ENCODE data around the gene PRDM4.
A peak's percentile ranks its signal among the peaks of the same experiment; 100 is the strongest.

The PRDM4 gene

DNA sequence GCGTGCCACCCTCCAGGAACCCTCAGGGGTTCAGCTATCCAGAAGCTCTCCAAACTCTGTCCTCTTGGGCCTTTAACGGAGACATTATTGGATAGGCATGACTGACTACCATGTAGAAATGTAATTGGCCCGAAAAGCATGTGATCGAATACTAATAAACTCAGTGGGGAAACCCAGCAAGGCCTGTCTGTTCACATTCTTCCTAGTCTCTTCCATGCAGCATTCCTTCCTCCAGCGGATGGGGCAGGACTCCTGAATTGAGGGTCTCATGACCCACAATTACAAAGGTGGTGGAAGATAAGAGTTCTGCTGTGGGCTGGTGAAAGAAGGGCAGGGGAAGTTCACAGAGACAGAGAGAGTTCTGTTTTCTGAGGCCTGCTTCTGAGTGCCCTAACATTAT, 6.5 kb upstream of the PRDM4 start:
- no peaks in the 10 kb centered on the region for H3K27me3 ChIP-seq (ENCODE audit: control insufficient read depth in 2 of 2, insufficient read depth in 2 of 2, low read length in 2 of 2)
- no peak overlapping the region for H3K9ac ChIP-seq (ENCODE audit: low read depth in 1 of 2, low read length in 2 of 2)
- no peaks in the 10 kb centered on the region for H3K36me3 ChIP-seq (ENCODE audit: control insufficient read depth in 2 of 2, insufficient read depth in 2 of 2, low read length in 2 of 2)
- no peak overlapping the region for H3K27ac ChIP-seq (ENCODE audit: low read depth in 2 of 2, low read length in 2 of 2)
- H3K4me1 ChIP-seq (ENCODE audit: control insufficient read depth in 2 of 2, insufficient read depth in 2 of 2, low read length in 2 of 2): no peaks in the 10 kb centered on the region
- no peak overlapping the region for H3K4me3 ChIP-seq (ENCODE audit: low read length in 2 of 2)
- no peaks in the 10 kb centered on the region for H3K9me3 ChIP-seq (ENCODE audit: control insufficient read depth in 2 of 2, low read length in 2 of 2)

DNA sequence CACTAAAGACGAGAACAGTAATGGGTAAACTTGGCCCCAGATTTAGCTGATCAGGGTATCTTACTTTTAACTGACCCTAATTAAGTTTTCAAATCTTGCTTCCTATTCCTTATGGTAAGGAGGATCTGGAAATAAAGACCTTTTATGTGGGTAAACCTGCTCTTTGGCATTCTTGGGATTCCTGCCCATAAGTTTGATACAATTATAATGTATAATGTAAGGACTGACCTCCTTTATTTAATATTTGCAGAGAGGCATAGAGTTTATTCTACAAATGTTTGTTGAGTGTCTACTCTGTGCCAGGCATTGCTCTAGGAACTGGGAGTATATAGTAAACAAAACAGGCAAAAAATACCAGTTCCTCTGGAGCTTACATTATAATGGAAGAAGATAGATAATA, 4.4 kb upstream of the PRDM4 start:
- Histone ChIP-seq H3K27ac (ENCODE audit: low read depth in 2 of 2, low read length in 2 of 2) (no peak overlapping the region), H3K36me3 (ENCODE audit: control insufficient read depth in 2 of 2, insufficient read depth in 2 of 2, low read length in 2 of 2) (no peaks in the 10 kb centered on the region), H3K4me1 (ENCODE audit: control insufficient read depth in 2 of 2, insufficient read depth in 2 of 2, low read length in 2 of 2) (peaks cover 4 to 7% of the 10 kb centered on the region in 2 donors), H3K9ac (ENCODE audit: low read depth in 1 of 2, low read length in 2 of 2) (no peak overlapping the region), H3K4me3 (ENCODE audit: low read length in 2 of 2) (no peak overlapping the region), H3K9me3 (ENCODE audit: control insufficient read depth in 2 of 2, low read length in 2 of 2) (no peaks in the 10 kb centered on the region), H3K27me3 (ENCODE audit: control insufficient read depth in 2 of 2, insufficient read depth in 2 of 2, low read length in 2 of 2) (no peaks in the 10 kb centered on the region)

DNA sequence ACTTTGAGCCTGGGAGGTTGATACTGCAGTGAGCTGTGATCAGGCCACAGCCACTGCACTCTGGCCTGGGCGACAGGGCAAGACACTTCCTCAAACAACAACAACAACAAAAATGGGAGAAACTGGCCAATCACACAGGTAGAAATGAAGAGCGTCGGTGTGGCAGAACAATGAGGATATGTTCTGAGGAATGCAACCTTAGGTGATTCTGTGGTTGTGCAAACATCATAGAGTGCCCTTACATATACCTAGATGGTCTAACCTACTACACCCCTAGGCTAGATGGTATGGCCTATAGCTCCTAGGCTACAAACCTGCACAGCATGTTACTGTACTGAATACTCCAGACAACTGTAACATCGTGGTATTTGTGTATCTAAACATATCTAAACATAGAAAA, 3.7 kb upstream of the PRDM4 start:
- peaks cover 9 to 14% of the 10 kb centered on the region in 2 donors for H3K4me1 ChIP-seq (ENCODE audit: control insufficient read depth in 2 of 2, insufficient read depth in 2 of 2, low read length in 2 of 2)
- no peaks in the 10 kb centered on the region for H3K36me3 ChIP-seq (ENCODE audit: control insufficient read depth in 2 of 2, insufficient read depth in 2 of 2, low read length in 2 of 2)
- no peak overlapping the region for H3K4me3 ChIP-seq (ENCODE audit: low read length in 2 of 2)
- no peaks in the 10 kb centered on the region for H3K9me3 ChIP-seq (ENCODE audit: control insufficient read depth in 2 of 2, low read length in 2 of 2)
- no peak overlapping the region for H3K9ac ChIP-seq (ENCODE audit: low read depth in 1 of 2, low read length in 2 of 2)
- no peaks in the 10 kb centered on the region for H3K27me3 ChIP-seq (ENCODE audit: control insufficient read depth in 2 of 2, insufficient read depth in 2 of 2, low read length in 2 of 2)
- H3K27ac ChIP-seq (ENCODE audit: low read depth in 2 of 2, low read length in 2 of 2): no peak overlapping the region

DNA sequence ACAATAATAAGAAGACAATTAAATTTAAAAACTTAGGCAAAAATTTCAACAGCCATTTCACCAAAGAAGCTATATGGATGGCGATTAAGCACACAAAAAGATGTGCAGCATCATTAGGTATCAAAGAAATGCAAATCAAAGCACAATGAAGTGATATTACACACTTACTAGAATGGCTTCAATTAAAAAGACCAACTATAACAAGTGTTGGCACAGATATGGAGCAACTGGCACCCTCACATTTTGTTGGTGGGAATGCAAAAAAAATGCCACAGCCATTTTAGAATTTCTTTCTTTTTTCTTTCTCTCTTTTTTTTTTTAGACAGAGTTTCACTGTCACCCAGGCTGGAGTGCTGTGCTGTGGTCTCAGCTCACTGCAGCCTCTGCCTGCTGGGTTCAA, 1.9 kb upstream of the PRDM4 start:
- peaks cover 0 to 4% of the 10 kb centered on the region in 2 donors for H3K36me3 ChIP-seq (ENCODE audit: control insufficient read depth in 2 of 2, insufficient read depth in 2 of 2, low read length in 2 of 2)
- no peaks in the 10 kb centered on the region for H3K9me3 ChIP-seq (ENCODE audit: control insufficient read depth in 2 of 2, low read length in 2 of 2)
- no peak overlapping the region for H3K27ac ChIP-seq (ENCODE audit: low read depth in 2 of 2, low read length in 2 of 2)
- H3K9ac ChIP-seq (ENCODE audit: low read depth in 1 of 2, low read length in 2 of 2): no peak overlapping the region
- no peaks in the 10 kb centered on the region for H3K27me3 ChIP-seq (ENCODE audit: control insufficient read depth in 2 of 2, insufficient read depth in 2 of 2, low read length in 2 of 2)
- peaks cover 19 to 25% of the 10 kb centered on the region in 2 donors for H3K4me1 ChIP-seq (ENCODE audit: control insufficient read depth in 2 of 2, insufficient read depth in 2 of 2, low read length in 2 of 2)
- no peak overlapping the region for H3K4me3 ChIP-seq (ENCODE audit: low read length in 2 of 2)

DNA sequence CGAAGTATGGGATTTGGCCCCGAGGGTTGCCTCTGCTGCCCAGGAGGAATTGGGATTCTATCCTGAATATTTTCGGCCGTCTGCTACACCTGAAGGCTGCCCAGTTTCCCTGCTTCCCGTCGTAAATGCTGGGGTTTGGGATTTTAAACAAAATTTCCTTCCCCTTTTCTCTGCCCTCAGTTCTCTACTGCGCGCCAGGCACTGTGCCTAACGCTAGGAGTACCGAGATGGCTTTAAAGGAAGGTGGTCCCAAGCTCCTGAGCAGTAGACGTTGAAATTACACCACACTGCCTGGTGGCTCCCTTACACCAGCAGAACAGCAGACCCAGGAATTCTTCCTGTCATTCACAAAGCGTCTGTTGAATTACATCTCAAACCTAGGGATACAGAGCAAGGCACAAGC, 566 bp upstream of the PRDM4 start:
- Histone ChIP-seq H3K9me3 (ENCODE audit: control insufficient read depth in 2 of 2, low read length in 2 of 2) (no peaks in the 10 kb centered on the region), H3K4me1 (ENCODE audit: control insufficient read depth in 2 of 2, insufficient read depth in 2 of 2, low read length in 2 of 2) (peaks cover 19 to 25% of the 10 kb centered on the region in 2 donors), H3K27ac (ENCODE audit: low read depth in 2 of 2, low read length in 2 of 2) (peak overlapping the region in 1 of 2 donors; percentile 7), H3K4me3 (ENCODE audit: low read length in 2 of 2) (peak overlapping the region; percentile 76 to 83), H3K27me3 (ENCODE audit: control insufficient read depth in 2 of 2, insufficient read depth in 2 of 2, low read length in 2 of 2) (no peaks in the 10 kb centered on the region), H3K9ac (ENCODE audit: low read depth in 1 of 2, low read length in 2 of 2) (peak overlapping the region; percentile 60 to 78), H3K36me3 (ENCODE audit: control insufficient read depth in 2 of 2, insufficient read depth in 2 of 2, low read length in 2 of 2) (peaks cover 3 to 10% of the 10 kb centered on the region in 2 donors)

DNA sequence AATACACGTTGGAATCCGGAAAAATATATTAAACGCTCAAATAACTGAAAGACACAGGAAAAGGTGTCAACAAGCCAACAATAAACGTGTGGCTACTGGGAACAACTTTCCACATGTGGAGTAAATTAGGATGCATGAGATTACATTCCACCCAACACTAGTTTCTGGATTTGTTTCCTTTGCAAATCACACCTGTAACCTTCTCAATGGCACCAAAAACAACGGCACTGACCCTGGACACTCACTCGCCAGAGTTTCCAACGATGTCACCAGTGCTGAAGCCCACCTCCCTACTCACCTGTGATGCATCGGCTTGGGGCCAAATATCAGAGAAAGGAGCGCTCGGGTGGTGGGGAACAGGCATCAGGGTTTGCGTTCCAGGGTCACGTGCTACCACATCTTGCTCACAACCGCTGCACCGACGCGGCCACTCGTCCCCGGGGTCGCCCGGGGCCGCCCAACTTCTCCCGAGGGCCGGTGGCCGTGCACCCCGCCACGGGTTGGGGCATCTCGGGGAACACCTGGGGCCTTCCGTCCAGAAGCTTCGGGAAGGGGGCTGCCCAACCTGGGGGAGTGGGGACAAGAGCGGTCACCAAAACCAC, 629 bp downstream of the PRDM4 start:
- Histone ChIP-seq H3K4me3 (ENCODE audit: low read length in 2 of 2) (peak overlapping the region; percentile 76 to 83), H3K9me3 (ENCODE audit: control insufficient read depth in 2 of 2, low read length in 2 of 2) (no peaks in the 10 kb centered on the region), H3K9ac (ENCODE audit: low read depth in 1 of 2, low read length in 2 of 2) (peak overlapping the region; percentile 78 to 89), H3K27me3 (ENCODE audit: control insufficient read depth in 2 of 2, insufficient read depth in 2 of 2, low read length in 2 of 2) (no peaks in the 10 kb centered on the region), H3K27ac (ENCODE audit: low read depth in 2 of 2, low read length in 2 of 2) (peak overlapping the region; percentile 81 to 83), H3K4me1 (ENCODE audit: control insufficient read depth in 2 of 2, insufficient read depth in 2 of 2, low read length in 2 of 2) (peaks cover 19 to 25% of the 10 kb centered on the region in 2 donors), H3K36me3 (ENCODE audit: control insufficient read depth in 2 of 2, insufficient read depth in 2 of 2, low read length in 2 of 2) (peaks cover 9 to 16% of the 10 kb centered on the region in 2 donors)

DNA sequence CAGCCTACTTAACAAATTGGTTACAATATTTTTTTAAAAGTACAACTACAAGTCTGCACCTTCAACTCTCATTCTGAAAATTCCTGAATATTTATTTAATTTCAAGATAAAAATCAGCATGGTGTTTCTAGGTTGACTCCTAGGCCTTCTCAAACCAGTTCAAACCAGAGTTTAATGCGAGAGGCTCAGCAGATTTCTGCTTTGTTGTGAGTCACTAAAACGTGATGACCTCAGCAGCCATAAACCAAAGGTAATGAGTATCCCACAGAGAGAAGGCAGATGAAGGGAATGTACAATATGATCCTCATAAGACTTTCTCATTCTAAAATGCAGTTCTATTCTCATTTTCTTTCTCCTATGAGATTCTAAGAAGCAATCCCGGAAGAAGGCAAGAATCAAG, 1.5 kb downstream of the PRDM4 start:
- Histone ChIP-seq H3K36me3 (ENCODE audit: control insufficient read depth in 2 of 2, insufficient read depth in 2 of 2, low read length in 2 of 2) (peaks cover 16 to 24% of the 10 kb centered on the region in 2 donors), H3K27me3 (ENCODE audit: control insufficient read depth in 2 of 2, insufficient read depth in 2 of 2, low read length in 2 of 2) (no peaks in the 10 kb centered on the region), H3K4me3 (ENCODE audit: low read length in 2 of 2) (peak overlapping the region; percentile 76 to 83), H3K27ac (ENCODE audit: low read depth in 2 of 2, low read length in 2 of 2) (peak overlapping the region; percentile 81 to 83), H3K4me1 (ENCODE audit: control insufficient read depth in 2 of 2, insufficient read depth in 2 of 2, low read length in 2 of 2) (peaks cover 19 to 25% of the 10 kb centered on the region in 2 donors), H3K9me3 (ENCODE audit: control insufficient read depth in 2 of 2, low read length in 2 of 2) (no peaks in the 10 kb centered on the region), H3K9ac (ENCODE audit: low read depth in 1 of 2, low read length in 2 of 2) (peak overlapping the region; percentile 78 to 89)

DNA sequence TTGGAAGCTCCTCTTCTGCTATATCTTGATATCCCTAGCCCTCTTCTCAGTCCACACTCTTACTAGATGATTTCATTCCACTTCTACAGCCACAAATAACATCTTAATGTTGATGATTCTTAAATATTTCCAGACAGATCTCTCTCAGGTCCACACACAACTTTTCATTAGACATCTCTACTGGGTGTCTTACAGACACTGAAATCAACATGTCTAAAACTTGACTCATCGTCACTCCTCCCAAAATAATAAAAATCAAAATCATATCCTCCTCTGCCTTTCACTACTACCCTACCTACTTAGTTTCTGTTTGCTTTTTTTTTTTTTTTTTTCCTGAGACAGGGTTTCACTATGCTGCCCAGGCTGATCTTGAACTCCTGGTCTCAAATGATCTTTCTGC, 11.9 kb downstream of the PRDM4 start:
- H3K9ac ChIP-seq (ENCODE audit: low read depth in 1 of 2, low read length in 2 of 2): no peak overlapping the region
- no peaks in the 10 kb centered on the region for H3K27me3 ChIP-seq (ENCODE audit: control insufficient read depth in 2 of 2, insufficient read depth in 2 of 2, low read length in 2 of 2)
- no peaks in the 10 kb centered on the region for H3K9me3 ChIP-seq (ENCODE audit: control insufficient read depth in 2 of 2, low read length in 2 of 2)
- H3K4me3 ChIP-seq (ENCODE audit: low read length in 2 of 2): no peak overlapping the region
- H3K27ac ChIP-seq (ENCODE audit: low read depth in 2 of 2, low read length in 2 of 2): no peak overlapping the region
- no peaks in the 10 kb centered on the region for H3K4me1 ChIP-seq (ENCODE audit: control insufficient read depth in 2 of 2, insufficient read depth in 2 of 2, low read length in 2 of 2)
- peaks cover 51 to 58% of the 10 kb centered on the region in 2 donors for H3K36me3 ChIP-seq (ENCODE audit: control insufficient read depth in 2 of 2, insufficient read depth in 2 of 2, low read length in 2 of 2)

DNA sequence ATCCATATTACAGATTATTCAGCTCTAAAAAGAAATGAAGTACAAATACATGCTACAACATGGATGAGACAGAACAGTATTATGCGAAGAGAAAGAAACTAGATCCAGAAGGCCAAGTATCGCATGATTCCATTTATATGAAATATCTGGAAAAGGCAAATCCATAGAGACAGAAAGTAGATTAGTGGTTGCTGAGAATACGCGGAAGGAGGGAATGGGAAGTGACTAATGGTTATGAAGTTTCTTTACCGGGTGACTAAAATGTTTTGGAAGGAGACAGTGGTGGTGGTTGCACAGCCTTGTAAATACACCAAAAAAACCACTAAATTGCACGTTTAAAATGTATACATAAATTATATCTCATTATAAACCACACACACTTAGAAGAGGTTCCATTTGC, 12.5 kb downstream of the PRDM4 start:
- H3K9me3 ChIP-seq (ENCODE audit: control insufficient read depth in 2 of 2, low read length in 2 of 2): no peaks in the 10 kb centered on the region
- no peak overlapping the region for H3K9ac ChIP-seq (ENCODE audit: low read depth in 1 of 2, low read length in 2 of 2)
- H3K4me1 ChIP-seq (ENCODE audit: control insufficient read depth in 2 of 2, insufficient read depth in 2 of 2, low read length in 2 of 2): no peaks in the 10 kb centered on the region
- no peak overlapping the region for H3K27ac ChIP-seq (ENCODE audit: low read depth in 2 of 2, low read length in 2 of 2)
- H3K27me3 ChIP-seq (ENCODE audit: control insufficient read depth in 2 of 2, insufficient read depth in 2 of 2, low read length in 2 of 2): no peaks in the 10 kb centered on the region
- H3K36me3 ChIP-seq (ENCODE audit: control insufficient read depth in 2 of 2, insufficient read depth in 2 of 2, low read length in 2 of 2): peaks cover 52 to 60% of the 10 kb centered on the region in 2 donors
- H3K4me3 ChIP-seq (ENCODE audit: low read length in 2 of 2): no peak overlapping the region

DNA sequence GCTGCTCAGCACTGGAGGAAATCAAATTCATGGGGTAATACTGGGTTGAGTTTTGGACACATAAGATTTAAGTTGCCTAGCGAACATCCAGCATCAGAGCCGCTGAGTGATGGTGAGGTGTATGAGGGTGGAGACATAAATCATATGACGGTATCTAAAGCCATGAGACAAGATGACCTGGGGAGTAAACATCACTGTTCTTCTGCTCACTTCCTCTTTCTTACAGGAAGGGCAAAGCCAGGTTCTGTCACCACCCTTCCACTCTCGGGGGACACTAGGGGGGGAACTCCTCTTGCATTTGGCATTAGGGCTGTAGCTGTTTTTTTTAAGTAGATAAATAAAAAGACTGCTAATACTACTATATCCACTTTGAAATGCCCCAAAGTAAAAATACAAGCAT, 24.0 kb downstream of the PRDM4 start:
- Histone ChIP-seq H3K36me3 (ENCODE audit: control insufficient read depth in 2 of 2, insufficient read depth in 2 of 2, low read length in 2 of 2) (peaks cover 81 to 92% of the 10 kb centered on the region in 2 donors), H3K9me3 (ENCODE audit: control insufficient read depth in 2 of 2, low read length in 2 of 2) (no peaks in the 10 kb centered on the region), H3K9ac (ENCODE audit: low read depth in 1 of 2, low read length in 2 of 2) (no peak overlapping the region), H3K4me1 (ENCODE audit: control insufficient read depth in 2 of 2, insufficient read depth in 2 of 2, low read length in 2 of 2) (no peaks in the 10 kb centered on the region), H3K27me3 (ENCODE audit: control insufficient read depth in 2 of 2, insufficient read depth in 2 of 2, low read length in 2 of 2) (no peaks in the 10 kb centered on the region), H3K27ac (ENCODE audit: low read depth in 2 of 2, low read length in 2 of 2) (no peak overlapping the region), H3K4me3 (ENCODE audit: low read length in 2 of 2) (no peak overlapping the region)
